Suprapubic skin (tissue), 4 donors: ENCODE data around the gene UTS2B. TPM values are rescaled to one million over a fixed set of nuclear protein-coding genes. Genes with fewer than 3 reads are reported as not detected.

Source experiments
- DNase-seq, 2 donors: peaks; one replicate each; pipeline ENCODE4 v3.0.0-alpha.2; 2019; ENCODE audit warnings: low spot score in 2 of 2
- H3K27ac ChIP-seq: fragments of 200-600 bp; sonication (generic); one replicate; pipeline ENCODE4 v1.5.1; 2019
- H3K27me3 ChIP-seq: fragments of 200-600 bp; sonication (generic); one replicate; pipeline ENCODE4 v1.5.1; 2019
- H3K36me3 ChIP-seq: fragments of 200-600 bp; sonication (generic); one replicate; pipeline ENCODE4 v1.5.1; 2019
- H3K4me1 ChIP-seq: fragments of 200-600 bp; sonication (generic); one replicate; pipeline ENCODE4 v1.5.1; 2019
- H3K4me3 ChIP-seq: fragments of 200-600 bp; sonication (generic); one replicate; pipeline ENCODE4 v1.5.1; 2019; ENCODE audit warnings: mild to moderate bottlenecking
- H3K9me3 ChIP-seq: fragments of 200-600 bp; sonication (generic); one replicate; pipeline ENCODE4 v1.5.1; 2019
- CTCF ChIP-seq, 2 donors: fragments of 200-600 bp in 1 of 2; fragments of 450-650 bp in 1 of 2; sonication (generic) in 1 of 2; IDR thresholded peaks; one replicate each; pipeline ENCODE4 v1.5.1; 2016 to 2019; ENCODE audit warnings: antibody characterized with exemption in 2 of 2, mild to moderate bottlenecking in 1 of 2, moderate library complexity in 1 of 2
- EP300 ChIP-seq: sonication (generic); formaldehyde crosslinking; IDR thresholded peaks from one replicate; pipeline ENCODE4 v1.6.1; 2017; ENCODE audit warnings: antibody characterized with exemption
- POLR2A ChIP-seq, 2 donors: fragments of 450-650 bp; IDR thresholded peaks; one replicate each; pipeline ENCODE4 v1.6.1; 2017; ENCODE audit warnings: antibody characterized with exemption in 2 of 2, mild to moderate bottlenecking in 2 of 2, moderate library complexity in 2 of 2
- POLR2AphosphoS5 ChIP-seq, 3 donors: sonication (generic); formaldehyde crosslinking; IDR thresholded peaks; one replicate each; pipeline ENCODE4 v1.6.1; 2017; ENCODE audit warnings: antibody characterized with exemption in 3 of 3
- WGBS: methylation state at CpG from one replicate; pipeline ENCODE4 v1.1.5; 2018; 5-methylcytosine and 5-hydroxymethylcytosine counted together
- total RNA-seq, 4 donors: library from RNA; depleted of rRNA; stranded (reverse); fragments of >200 nt; gene quantifications; one replicate each; pipeline ENCODE4 v1.1.0, GENCODE V29; 2016

Gene UTS2B
- total RNA-seq, 4 donors from 2014 or later = 1.0 TPM; not detected in 3

DNA sequence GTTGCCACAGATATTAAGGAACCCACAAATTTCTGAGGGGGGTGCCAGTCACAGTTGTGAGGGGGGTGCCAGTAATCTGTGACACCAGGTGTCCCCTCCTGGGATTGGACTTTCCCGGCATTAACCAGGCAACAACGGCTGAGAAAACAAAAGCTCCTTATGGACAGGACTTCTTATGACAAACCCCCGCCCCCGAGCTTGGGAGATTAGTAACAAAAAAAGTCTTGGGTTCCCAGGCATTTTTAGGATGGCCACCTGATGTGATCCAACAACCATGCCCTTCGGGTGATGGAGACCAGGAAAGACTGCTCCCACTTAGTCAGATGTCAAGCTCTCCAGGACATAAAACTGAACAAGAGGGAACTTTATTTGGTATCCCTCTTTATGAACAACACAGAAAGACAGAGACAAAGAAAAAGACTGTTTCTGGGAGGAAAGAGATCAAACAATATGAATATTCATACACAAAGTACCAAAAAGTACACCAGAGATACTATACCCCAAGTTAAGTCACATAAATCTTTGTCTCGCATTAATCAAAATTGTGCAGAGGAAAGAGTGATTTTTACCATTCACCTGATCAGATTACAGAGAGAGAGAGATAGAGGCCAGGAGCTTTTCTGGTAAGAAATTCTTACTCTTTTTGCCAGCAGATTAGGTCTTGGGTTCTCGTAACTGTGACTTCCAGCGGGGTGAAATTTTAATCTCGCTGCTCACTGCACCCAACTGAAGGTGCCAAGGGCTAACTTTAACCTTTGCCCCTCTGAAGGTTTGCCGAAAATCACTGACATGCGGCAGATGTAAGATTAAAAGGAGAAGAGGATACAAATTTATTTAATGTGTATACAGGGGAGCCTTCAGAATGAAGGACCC, 69.7 kb downstream of the UTS2B start:
- no peak for DNase-seq
- Histone ChIP-seq H3K36me3 (no peaks in the 10 kb centered on the region), H3K9me3 (no peaks in the 10 kb centered on the region), H3K27me3 (no peaks in the 10 kb centered on the region), H3K4me1 (no peaks in the 10 kb centered on the region), H3K27ac (no peak overlapping the region), H3K4me3 (no peak overlapping the region)
- 84% methylated on average over 11 of the region's 11 CpGs for WGBS
- TF ChIP-seq POLR2A (IDR thresholded peaks at IDR 0.05) (no peak), POLR2AphosphoS5 (IDR thresholded peaks at IDR 0.05) (no peak), EP300 (no peak), CTCF (IDR thresholded peaks at IDR 0.05) (no peak)

DNA sequence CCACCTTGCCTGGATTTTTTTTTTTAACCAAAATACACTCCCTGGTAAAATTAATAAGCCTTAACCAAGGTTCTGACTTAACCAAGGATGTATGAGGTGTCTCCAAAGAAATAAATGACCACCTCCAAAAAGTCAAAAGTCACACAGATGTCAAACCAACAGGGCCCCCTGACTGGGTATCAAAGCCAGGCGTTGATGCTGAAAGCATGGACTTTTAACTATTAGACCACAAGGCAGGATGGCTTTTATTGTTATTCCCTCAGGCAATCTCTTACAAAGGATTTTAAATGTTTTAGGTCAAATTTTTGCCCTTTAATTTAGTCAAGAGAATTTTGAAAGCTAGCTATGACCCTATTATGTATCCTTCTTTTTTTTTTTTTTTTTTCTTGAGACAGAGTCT, 70.8 kb downstream of the UTS2B start:
- DNase-seq = no peak
- TF ChIP-seq CTCF (IDR thresholded peaks at IDR 0.05) (no peak), EP300 (no peak), POLR2AphosphoS5 (IDR thresholded peaks at IDR 0.05) (no peak), POLR2A (IDR thresholded peaks at IDR 0.05) (no peak)
- Histone ChIP-seq H3K27me3 (no peaks in the 10 kb centered on the region), H3K4me3 (peak overlapping the region; percentile 22), H3K9me3 (no peaks in the 10 kb centered on the region), H3K36me3 (no peaks in the 10 kb centered on the region), H3K4me1 (no peaks in the 10 kb centered on the region), H3K27ac (no peak overlapping the region)
- 50% methylated on average over 1 of the region's 1 CpG for WGBS

- H3K27me3 ChIP-seq = no peaks in the 10 kb centered on the region
- WGBS = 97% methylated on average over 2 of the region's 2 CpGs
- no peaks in the 10 kb centered on the region for H3K4me1 ChIP-seq
- no peak overlapping the region for H3K4me3 ChIP-seq
- DNase-seq = no peak
- no peak overlapping the region for H3K27ac ChIP-seq
- no peaks in the 10 kb centered on the region for H3K9me3 ChIP-seq
- TF ChIP-seq EP300 = no peak
- no peak for TF ChIP-seq POLR2AphosphoS5 (IDR thresholded peaks at IDR 0.05)
- no peak for TF ChIP-seq POLR2A (IDR thresholded peaks at IDR 0.05)
- no peak for TF ChIP-seq CTCF (IDR thresholded peaks at IDR 0.05)
- H3K36me3 ChIP-seq = no peaks in the 10 kb centered on the region
These were observed 73.0 kb downstream of the UTS2B start for GRCh38 chr3:191257286-191257685.

GRCh38 chr3:191256405-191256804, 73.9 kb downstream of the UTS2B start:
- TF ChIP-seq POLR2AphosphoS5 (IDR thresholded peaks at IDR 0.05) = no peak
- no peaks in the 10 kb centered on the region for H3K4me1 ChIP-seq
- no peak overlapping the region for H3K27ac ChIP-seq
- no peaks in the 10 kb centered on the region for H3K27me3 ChIP-seq
- no peak for DNase-seq
- no peaks in the 10 kb centered on the region for H3K9me3 ChIP-seq
- H3K4me3 ChIP-seq = no peak overlapping the region
- no peaks in the 10 kb centered on the region for H3K36me3 ChIP-seq

DNA sequence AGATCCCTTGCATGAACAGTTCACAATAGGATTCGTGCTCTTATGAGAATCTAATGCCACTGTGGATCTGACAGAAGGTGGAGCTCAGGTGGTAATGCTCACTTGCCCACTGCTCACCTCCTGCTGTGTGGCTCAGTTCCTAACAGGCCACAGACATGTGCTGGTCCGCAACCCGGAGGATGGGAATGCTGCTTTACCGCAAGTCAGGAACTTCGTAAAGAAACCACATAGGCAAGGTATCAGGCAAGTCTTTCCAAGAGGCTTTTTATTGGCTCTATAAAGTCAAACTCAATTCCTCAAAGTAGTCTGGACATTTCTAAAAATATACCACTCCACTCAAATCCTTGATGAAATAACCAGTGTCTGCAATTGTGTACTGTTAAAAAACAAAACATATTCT, 75.2 kb downstream of the UTS2B start:
- Histone ChIP-seq H3K36me3 (no peaks in the 10 kb centered on the region), H3K27ac (no peak overlapping the region), H3K27me3 (no peaks in the 10 kb centered on the region), H3K9me3 (no peaks in the 10 kb centered on the region), H3K4me3 (no peak overlapping the region), H3K4me1 (no peaks in the 10 kb centered on the region)
- no peak for DNase-seq
- 88% methylated on average over 5 of the region's 5 CpGs for WGBS
- no peak for TF ChIP-seq EP300
- TF ChIP-seq CTCF (IDR thresholded peaks at IDR 0.05) = no peak
- TF ChIP-seq POLR2AphosphoS5 (IDR thresholded peaks at IDR 0.05) = no peak
- TF ChIP-seq POLR2A (IDR thresholded peaks at IDR 0.05) = no peak
